Measurements from ENCODE around the gene NEMP2. TPM values are rescaled to one million over a fixed set of nuclear protein-coding genes. Genes with fewer than 3 reads are reported as not detected.

Gene NEMP2
- total RNA-seq, 1 donor from 2014 or later: 7.2 TPM

DNA sequence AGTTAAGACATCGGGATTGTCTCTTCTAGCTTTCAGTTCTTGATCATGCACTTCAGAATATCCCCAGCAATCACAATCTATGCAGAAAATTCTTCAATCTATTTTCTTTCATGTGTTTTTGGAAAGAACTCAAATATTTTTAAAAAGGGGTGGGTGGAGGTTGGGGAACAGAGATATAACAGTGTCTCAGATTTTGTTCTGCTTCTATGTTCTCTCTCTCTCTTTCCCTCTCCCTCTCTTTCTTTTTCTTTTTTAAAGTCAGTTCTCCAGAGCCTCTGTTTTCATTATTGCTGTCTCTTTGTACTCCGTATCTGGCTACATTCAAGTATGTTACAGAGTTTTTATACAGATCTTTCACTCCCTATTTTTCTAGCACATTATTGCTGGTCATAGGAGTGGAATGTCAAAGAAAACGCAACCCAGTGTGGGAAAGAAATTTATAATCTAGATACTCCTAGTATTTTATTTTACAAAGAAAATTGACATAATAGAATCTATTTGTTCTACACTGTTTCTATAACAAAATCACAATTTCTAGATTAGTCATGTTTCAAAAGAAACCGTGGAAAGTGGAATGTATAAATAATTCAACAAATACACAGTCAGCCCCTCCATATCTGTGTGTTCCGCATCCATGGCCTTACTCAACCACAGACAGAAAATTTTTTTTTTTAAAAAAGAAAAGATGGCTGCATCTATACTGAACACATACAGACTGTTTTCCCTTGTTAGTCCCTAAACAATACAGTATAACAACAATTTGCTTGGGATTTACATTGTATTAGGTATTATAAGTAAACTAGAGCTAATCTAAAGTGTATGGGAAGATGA, 11.2 kb upstream of the NEMP2 start:
- TF ChIP-seq, protein P1, sequence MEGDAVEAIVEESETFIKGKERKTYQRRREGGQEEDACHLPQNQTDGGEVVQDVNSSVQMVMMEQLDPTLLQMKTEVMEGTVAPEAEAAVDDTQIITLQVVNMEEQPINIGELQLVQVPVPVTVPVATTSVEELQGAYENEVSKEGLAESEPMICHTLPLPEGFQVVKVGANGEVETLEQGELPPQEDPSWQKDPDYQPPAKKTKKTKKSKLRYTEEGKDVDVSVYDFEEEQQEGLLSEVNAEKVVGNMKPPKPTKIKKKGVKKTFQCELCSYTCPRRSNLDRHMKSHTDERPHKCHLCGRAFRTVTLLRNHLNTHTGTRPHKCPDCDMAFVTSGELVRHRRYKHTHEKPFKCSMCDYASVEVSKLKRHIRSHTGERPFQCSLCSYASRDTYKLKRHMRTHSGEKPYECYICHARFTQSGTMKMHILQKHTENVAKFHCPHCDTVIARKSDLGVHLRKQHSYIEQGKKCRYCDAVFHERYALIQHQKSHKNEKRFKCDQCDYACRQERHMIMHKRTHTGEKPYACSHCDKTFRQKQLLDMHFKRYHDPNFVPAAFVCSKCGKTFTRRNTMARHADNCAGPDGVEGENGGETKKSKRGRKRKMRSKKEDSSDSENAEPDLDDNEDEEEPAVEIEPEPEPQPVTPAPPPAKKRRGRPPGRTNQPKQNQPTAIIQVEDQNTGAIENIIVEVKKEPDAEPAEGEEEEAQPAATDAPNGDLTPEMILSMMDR (conservative IDR thresholded peaks at IDR 0.05): no peak
- H3K36me3 Mint-ChIP-seq: peaks cover 3% of the 10 kb centered on the region
- no peak for DNase-seq (ENCODE audit: extremely low spot score, unreplicated experiment)
- no peak overlapping the region for H3K27ac Mint-ChIP-seq
- H3K4me1 Mint-ChIP-seq (ENCODE audit: unreplicated experiment): peaks cover 4% of the 10 kb centered on the region
- H3K9me3 Mint-ChIP-seq: peaks cover 4% of the 10 kb centered on the region
- H3K4me3 Mint-ChIP-seq: no peak overlapping the region
- H3K27me3 Mint-ChIP-seq: no peaks in the 10 kb centered on the region

DNA sequence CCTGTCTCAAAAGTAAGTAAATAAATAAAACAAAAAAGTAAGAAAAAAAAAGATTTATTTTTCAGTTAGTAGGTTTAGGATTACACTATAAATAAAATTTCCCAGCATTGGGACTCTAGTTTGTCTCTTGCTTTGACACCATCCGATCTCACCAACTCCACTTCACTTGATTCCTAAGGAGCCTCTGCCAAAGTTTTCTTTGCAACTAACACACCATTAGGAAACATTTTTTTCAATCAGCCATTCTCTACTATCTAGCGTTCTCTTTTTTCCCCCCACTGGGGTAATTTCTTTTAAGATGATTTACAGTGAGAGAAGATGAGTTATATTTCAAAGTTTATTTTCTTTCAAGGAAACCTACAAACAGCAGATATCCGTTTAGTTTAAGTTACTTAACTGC, 10.6 kb upstream of the NEMP2 start:
- Mint-ChIP-seq H3K36me3 (peaks cover 3% of the 10 kb centered on the region), H3K9me3 (peaks cover 5% of the 10 kb centered on the region), H3K4me3 (no peak overlapping the region), H3K27me3 (no peaks in the 10 kb centered on the region), H3K27ac (no peak overlapping the region), H3K4me1 (ENCODE audit: unreplicated experiment) (peaks cover 4% of the 10 kb centered on the region)
- TF ChIP-seq, protein P1 (conservative IDR thresholded peaks at IDR 0.05): no peak
- no peak for DNase-seq (ENCODE audit: extremely low spot score, unreplicated experiment)

DNA sequence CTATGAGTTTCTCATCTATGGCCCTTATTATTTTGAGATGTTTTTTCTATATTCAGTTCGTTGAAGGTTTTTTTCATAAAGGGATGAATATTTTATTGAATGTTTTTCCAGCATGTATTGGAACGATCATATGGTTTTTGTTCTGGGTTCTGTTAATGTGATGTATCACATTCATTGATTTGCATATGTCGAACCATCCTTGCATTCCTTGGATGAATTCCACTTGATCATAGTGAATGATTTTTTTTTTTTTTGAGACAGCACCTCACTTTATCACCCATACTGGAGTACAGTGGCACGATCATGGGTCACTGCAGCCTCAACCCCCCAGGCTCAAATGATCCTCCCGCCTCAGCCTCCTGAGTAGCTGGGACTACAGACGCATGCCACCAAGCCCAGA, 5.5 kb upstream of the NEMP2 start:
- Mint-ChIP-seq H3K36me3 (peaks cover 16% of the 10 kb centered on the region), H3K27me3 (no peaks in the 10 kb centered on the region), H3K4me3 (no peak overlapping the region), H3K27ac (no peak overlapping the region), H3K9me3 (peaks cover 18% of the 10 kb centered on the region), H3K4me1 (ENCODE audit: unreplicated experiment) (peaks cover 9% of the 10 kb centered on the region)
- DNase-seq (ENCODE audit: extremely low spot score, unreplicated experiment): no peak
- TF ChIP-seq, protein P1 (conservative IDR thresholded peaks at IDR 0.05): no peak

DNA sequence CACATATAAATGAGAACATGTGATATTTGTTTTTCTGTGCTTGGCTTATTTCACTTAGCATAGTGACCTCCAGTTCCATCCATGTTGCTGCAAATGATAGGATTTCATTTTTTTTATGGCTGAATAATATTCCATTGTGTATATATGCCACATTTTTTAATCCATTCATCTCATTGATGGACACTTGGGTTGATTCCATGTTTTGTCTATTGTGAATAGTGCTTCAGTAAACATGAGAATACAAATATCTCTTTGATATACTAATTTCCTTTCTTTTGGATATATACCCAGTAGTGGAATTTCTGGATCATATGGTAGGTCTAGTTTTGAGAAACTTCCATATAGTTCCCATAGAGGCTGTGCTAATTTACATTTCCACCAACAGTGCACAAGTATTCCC, 3.7 kb upstream of the NEMP2 start:
- H3K36me3 Mint-ChIP-seq: peaks cover 16% of the 10 kb centered on the region
- H3K27me3 Mint-ChIP-seq: no peaks in the 10 kb centered on the region
- peaks cover 8% of the 10 kb centered on the region for H3K4me1 Mint-ChIP-seq (ENCODE audit: unreplicated experiment)
- no peak overlapping the region for H3K27ac Mint-ChIP-seq
- no peak for DNase-seq (ENCODE audit: extremely low spot score, unreplicated experiment)
- TF ChIP-seq, protein P1 (conservative IDR thresholded peaks at IDR 0.05): no peak
- no peak overlapping the region for H3K4me3 Mint-ChIP-seq
- H3K9me3 Mint-ChIP-seq: peaks cover 18% of the 10 kb centered on the region

DNA sequence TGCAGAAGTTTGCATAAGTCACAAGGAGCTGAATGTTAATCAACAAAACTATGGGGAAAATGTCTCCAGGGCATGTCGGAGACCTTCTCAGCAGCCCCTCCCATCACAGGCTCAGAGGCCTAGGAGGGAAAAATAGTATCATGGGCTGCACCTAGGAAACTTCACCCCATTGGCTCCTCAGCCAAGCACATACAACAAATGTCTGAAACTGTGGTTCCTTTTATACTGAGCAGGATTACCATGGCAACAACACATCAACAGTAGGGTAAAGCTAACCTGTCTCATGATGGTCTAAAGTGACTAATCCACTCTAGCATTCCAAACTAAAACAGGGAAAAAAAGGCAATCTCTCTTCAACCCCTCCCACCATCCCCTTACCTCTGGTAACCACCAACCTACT, 3.2 kb upstream of the NEMP2 start:
- Mint-ChIP-seq H3K9me3 (peaks cover 18% of the 10 kb centered on the region), H3K27me3 (no peaks in the 10 kb centered on the region), H3K36me3 (peaks cover 16% of the 10 kb centered on the region), H3K4me1 (ENCODE audit: unreplicated experiment) (peaks cover 8% of the 10 kb centered on the region), H3K4me3 (no peak overlapping the region), H3K27ac (no peak overlapping the region)
- no peak for DNase-seq (ENCODE audit: extremely low spot score, unreplicated experiment)
- TF ChIP-seq, protein P1 (conservative IDR thresholded peaks at IDR 0.05): no peak
